Psoas muscle (tissue), 8 donors: Measurements from ENCODE around the gene PSMD1. TPM values are rescaled to one million over a fixed set of nuclear protein-coding genes. Genes with fewer than 3 reads are reported as not detected.

Experiments
- ATAC-seq, 4 donors: fragments of 200-7000 bp; cut with Tn5 transposase; one replicate each; pipeline ENCODE4 v1.9.1; 2020; ENCODE audit warnings: moderate library complexity in 3 of 4, mild to moderate bottlenecking in 2 of 4
- DNase-seq, 2 donors: peaks; one replicate each; pipeline ENCODE4 v3.0.0-alpha.2; 2020
- H3K27ac ChIP-seq: fragments of 200-600 bp; one replicate; pipeline ENCODE4 v1.8.0; 2022
- H3K27me3 ChIP-seq, 3 donors: fragments of 200-600 bp in 1 of 3; one replicate each; pipeline versions ENCODE4 v1.6.1 to v1.8.0; 2013 to 2022; ENCODE audit warnings: low read length in 2 of 3, mild to moderate bottlenecking in 2 of 3, moderate library complexity in 1 of 3; ENCODE audit not compliant: insufficient read depth in 3 of 3
- H3K36me3 ChIP-seq, 2 donors: fragments of 200-600 bp in 1 of 2; one replicate each; pipeline versions ENCODE4 v1.6.1 to v1.8.0; 2013 to 2022; ENCODE audit warnings: low read depth in 1 of 2, mild to moderate bottlenecking in 1 of 2, moderate library complexity in 1 of 2; ENCODE audit not compliant: insufficient read depth in 1 of 2
- H3K4me1 ChIP-seq: fragments of 200-600 bp; one replicate; pipeline ENCODE4 v1.8.0; 2022
- H3K4me3 ChIP-seq: fragments of 200-600 bp; one replicate; pipeline ENCODE4 v1.8.0; 2022; ENCODE audit warnings: mild to moderate bottlenecking
- H3K9me3 ChIP-seq: fragments of 200-600 bp; one replicate; pipeline ENCODE4 v1.8.0; 2022
- WGBS, 3 donors: extraction: QIAGEN DNeasy Blood & Tissue Kit; methylation state at CpG; one replicate each; pipeline versions ENCODE4 v1.1.6 to v1.1.7; 2013; 5-methylcytosine and 5-hydroxymethylcytosine counted together
- intact Hi-C, 2 donors: fragments of 100-400 bp; cut with DNase I; formaldehyde crosslinking; loops; one replicate each; pipeline versions ENCODE4 v1.11.0 to v1.14.2; 2022
- polyA plus RNA-seq, 3 donors: library from polyadenylated mRNA; stranded (reverse); fragments of 200-250 nt; gene quantifications; one replicate each; pipeline ENCODE4 v1.2.3, GENCODE V29; 2013
- total RNA-seq, 4 donors: library from RNA; stranded (reverse); fragmentation: NEBNext Ultra II Directional in 2 of 4; extraction: Animal tissue kit (Norgen Biotek cat#: 25700) in 2 of 4; gene quantifications; one replicate each; pipeline versions ENCODE4 v1.2.1 to v1.2.4, GENCODE V29; 2021 to 2023
- TF ChIP-seq, protein P1 (sequence below): fragments of 200-600 bp; IDR thresholded peaks from one replicate; pipeline ENCODE4 v1.8.0; 2022; ENCODE audit warnings: antibody characterized with exemption
- donor health status: healthy with polysubstance abuse.
- donor health status: DM: no; HTN: no; CAD: no; lungs with moderate emphysema.
- donor health status: Bipolar disorder and iron deficiency.
- donor health status: healthy.
- donor health status: DM: yes; HTN: yes; CAD: no.
- donor health status: DM: no; HTN: no; CAD: no.
- donor health status: DM: no; HTN: no; CAD: no.
- donor health status: DM: yes; HTN: yes; CAD: no.

Gene PSMD1
- total and polyA plus RNA-seq, 7 donors: 74.4 to 170 (median 152) TPM

DNA sequence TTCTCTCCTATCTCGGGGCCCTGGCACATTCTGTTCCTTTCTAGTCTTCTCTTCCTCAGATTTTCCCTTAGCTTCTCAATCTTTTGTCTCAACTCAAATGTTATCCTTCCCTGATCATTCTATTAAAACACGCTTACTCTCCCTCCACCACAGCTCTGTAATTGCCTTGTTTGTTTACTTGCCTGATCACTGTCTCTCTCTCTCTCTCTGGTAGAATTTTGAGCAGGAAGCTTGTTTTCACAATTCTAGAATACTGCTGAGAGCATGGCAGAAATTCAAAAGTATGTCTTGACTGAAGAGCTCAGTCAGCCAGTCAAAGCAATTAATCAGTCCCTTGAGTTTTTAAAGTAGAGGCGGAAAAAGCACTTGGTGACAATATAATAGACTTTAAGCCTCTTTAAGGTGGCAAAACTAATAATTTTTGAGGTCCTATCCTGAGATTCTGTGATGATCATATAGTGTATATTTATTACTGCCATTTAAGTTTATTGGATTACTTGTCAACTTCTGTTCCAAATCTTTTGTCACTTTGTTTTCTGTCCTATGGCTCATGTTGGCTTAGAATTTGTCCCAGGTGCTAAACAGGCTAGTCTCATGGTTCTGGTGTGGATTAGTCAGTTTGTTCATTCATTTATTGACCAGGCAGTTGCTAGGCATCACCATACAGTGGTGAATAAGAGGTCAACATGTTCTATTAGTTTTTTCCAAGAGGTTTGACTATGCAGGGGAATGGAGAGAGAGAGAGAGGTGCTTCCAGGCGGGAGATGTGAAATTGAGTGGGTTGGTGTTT, 2.3 kb downstream of the PSMD1 start:
- H3K27ac ChIP-seq: peak overlapping the region; percentile 85
- ATAC-seq (no peak), DNase-seq (no peak)
- no peaks in the 10 kb centered on the region for H3K27me3 ChIP-seq
- TF ChIP-seq, protein P1, sequence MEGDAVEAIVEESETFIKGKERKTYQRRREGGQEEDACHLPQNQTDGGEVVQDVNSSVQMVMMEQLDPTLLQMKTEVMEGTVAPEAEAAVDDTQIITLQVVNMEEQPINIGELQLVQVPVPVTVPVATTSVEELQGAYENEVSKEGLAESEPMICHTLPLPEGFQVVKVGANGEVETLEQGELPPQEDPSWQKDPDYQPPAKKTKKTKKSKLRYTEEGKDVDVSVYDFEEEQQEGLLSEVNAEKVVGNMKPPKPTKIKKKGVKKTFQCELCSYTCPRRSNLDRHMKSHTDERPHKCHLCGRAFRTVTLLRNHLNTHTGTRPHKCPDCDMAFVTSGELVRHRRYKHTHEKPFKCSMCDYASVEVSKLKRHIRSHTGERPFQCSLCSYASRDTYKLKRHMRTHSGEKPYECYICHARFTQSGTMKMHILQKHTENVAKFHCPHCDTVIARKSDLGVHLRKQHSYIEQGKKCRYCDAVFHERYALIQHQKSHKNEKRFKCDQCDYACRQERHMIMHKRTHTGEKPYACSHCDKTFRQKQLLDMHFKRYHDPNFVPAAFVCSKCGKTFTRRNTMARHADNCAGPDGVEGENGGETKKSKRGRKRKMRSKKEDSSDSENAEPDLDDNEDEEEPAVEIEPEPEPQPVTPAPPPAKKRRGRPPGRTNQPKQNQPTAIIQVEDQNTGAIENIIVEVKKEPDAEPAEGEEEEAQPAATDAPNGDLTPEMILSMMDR: no peak
- H3K4me1 ChIP-seq: peaks cover 43% of the 10 kb centered on the region
- H3K9me3 ChIP-seq: no peaks in the 10 kb centered on the region
- intact Hi-C loops: no loop called here
- peak overlapping the region; percentile 99 for H3K4me3 ChIP-seq
- 66 to 81% (median 71%) methylated on average over 4 of the region's 4 CpGs for WGBS, 3 donors
- peaks cover 12 to 32% of the 10 kb centered on the region in 2 donors for H3K36me3 ChIP-seq

DNA sequence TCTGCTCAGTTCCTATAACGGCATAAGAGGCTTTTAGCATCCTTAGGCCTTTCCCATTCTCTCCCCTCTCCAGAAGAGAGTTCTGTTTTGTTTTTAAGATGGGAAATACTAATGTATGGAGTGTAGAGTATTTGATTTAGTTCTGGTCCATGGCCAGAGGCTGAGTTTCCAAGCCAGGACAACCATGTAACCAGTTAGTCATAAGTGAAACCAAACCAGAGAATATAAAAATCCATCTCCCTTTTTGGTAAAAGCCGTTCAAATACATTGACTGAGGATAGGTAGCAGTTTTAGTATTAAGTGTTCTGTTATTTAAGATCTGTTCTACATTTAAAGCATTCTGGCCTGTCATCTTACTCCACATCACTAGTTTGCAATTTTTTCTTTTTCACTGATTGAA, 3.1 kb downstream of the PSMD1 start:
- 72 to 89% (median 75%) methylated on average over 2 of the region's 2 CpGs for WGBS, 3 donors
- peak overlapping the region; percentile 10 for H3K27ac ChIP-seq
- DNase-seq: no peak
- ATAC-seq: no peak
- H3K36me3 ChIP-seq: peaks cover 16 to 40% of the 10 kb centered on the region in 2 donors
- peaks cover 43% of the 10 kb centered on the region for H3K4me1 ChIP-seq
- no peaks in the 10 kb centered on the region for H3K27me3 ChIP-seq
- intact Hi-C loops: no loop called here
- H3K4me3 ChIP-seq: peak overlapping the region; percentile 16
- TF ChIP-seq, protein P1: no peak
- no peaks in the 10 kb centered on the region for H3K9me3 ChIP-seq

DNA sequence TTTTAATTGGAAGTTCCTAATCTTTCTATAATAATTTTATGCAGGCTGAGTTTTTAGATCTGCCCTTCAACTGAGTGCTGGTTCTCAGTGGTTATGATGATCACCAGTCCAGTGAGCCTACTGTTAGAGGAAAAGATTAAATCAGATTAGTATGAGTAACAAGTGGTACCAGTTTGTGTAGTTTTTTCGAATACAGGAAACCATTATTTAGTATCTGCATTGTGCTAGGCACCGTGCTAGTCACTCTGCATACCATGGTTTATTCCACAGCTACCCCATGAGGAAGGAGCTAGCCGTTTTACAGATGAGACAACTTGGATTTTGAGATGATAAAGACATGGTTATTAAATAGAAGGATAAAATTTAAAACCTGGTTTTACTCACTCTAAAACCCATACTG, 6.1 kb downstream of the PSMD1 start:
- TF ChIP-seq, protein P1: no peak
- Histone ChIP-seq H3K27me3 (no peaks in the 10 kb centered on the region), H3K27ac (no peak overlapping the region), H3K4me3 (no peak overlapping the region), H3K9me3 (no peaks in the 10 kb centered on the region), H3K36me3 (peaks cover 18 to 70% of the 10 kb centered on the region in 2 donors), H3K4me1 (peaks cover 39% of the 10 kb centered on the region)
- WGBS, 3 donors: 85 to 95% (median 88%) methylated on average over 3 of the region's 3 CpGs
- intact Hi-C loops: no loop called here
- ATAC-seq (no peak), DNase-seq (no peak)

DNA sequence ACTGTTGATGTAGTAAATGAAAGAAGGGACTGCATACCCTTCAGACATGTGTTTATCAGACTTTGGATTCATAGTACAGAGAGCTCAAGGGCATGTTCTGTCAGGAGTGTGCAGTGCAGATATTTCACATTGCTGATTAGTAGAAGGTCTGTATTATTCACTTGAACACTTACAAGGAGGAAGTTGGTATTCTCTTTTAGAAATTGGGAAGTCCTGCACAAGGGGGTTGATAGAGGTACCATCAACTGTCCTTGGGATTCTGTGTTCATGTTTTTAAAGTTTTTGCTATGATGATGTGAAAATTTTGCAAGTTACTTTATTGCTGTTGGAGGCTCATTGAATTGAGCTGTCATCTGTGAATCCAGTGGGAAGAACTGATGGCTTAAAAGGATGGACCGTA, 6.7 kb downstream of the PSMD1 start:
- WGBS, 3 donors: 99 to 100% (median 100%) methylated on average over 1 of the region's 1 CpG
- Histone ChIP-seq H3K4me1 (peaks cover 33% of the 10 kb centered on the region), H3K9me3 (no peaks in the 10 kb centered on the region), H3K27me3 (no peaks in the 10 kb centered on the region), H3K4me3 (no peak overlapping the region), H3K36me3 (peaks cover 19 to 76% of the 10 kb centered on the region in 2 donors), H3K27ac (no peak overlapping the region)
- ATAC-seq: no peak
- TF ChIP-seq, protein P1: no peak
- no peak for DNase-seq
- intact Hi-C loops: no loop called here
